PC-9 (cell line): ENCODE data around the gene GPR17. TPM values are rescaled to one million over a fixed set of nuclear protein-coding genes. Genes with fewer than 3 reads are reported as not detected.

Experiments used
- Bru-seq: library from RNA; stranded (reverse); fragments of 400-500 nt; gene quantifications from one replicate; lab custom pipeline; 2021; lab: Mats Ljungman, UMichigan
- BruChase-seq, 2 experiments: library from RNA; stranded (reverse); fragments of 400-500 nt; gene quantifications; one replicate each; lab custom pipeline; 2021; lab: Mats Ljungman, UMichigan
- BruUV-seq: library from RNA; stranded (reverse); fragments of 400-500 nt; replicated peaks from 2 replicates; lab custom pipeline; 2021; lab: Mats Ljungman, UMichigan
- CTCF ChIA-PET: fragments of 300-600 bp; sonication (Branson Sonifier 250); formaldehyde crosslinking; loops from one replicate; lab custom pipeline; 2022; ENCODE audit warnings: antibody characterized with exemption; lab: Charles Lee
- POLR2A ChIA-PET: fragments of 300-600 bp; sonication (Branson Sonifier 250); formaldehyde crosslinking; loops from one replicate; lab custom pipeline; 2022; ENCODE audit warnings: antibody characterized with exemption; ENCODE audit not compliant: unreplicated experiment; lab: Charles Lee
- DNase-seq, 2 experiments: peaks; one replicate each; pipeline versions ENCODE4 v3.0.0 to v3.0.0-alpha.2; 2015 to 2022; ENCODE audit warnings: mixed read lengths in 1 of 2
- H2AFZ ChIP-seq: fragments of 200-600 bp; sonication (generic); 2 replicates; pipeline ENCODE4 v1.8.1; 2017; ENCODE audit warnings: antibody characterized with exemption
- H3F3A ChIP-seq: fragments of 200-600 bp; sonication (generic); 2 replicates; pipeline ENCODE4 v1.8.1; 2017; ENCODE audit warnings: antibody characterized with exemption, mild to moderate bottlenecking, low read depth; ENCODE audit not compliant: insufficient read depth
- H3K27ac ChIP-seq: fragments of 200-600 bp; sonication (generic); 2 replicates; pipeline ENCODE4 v1.6.1; 2016; ENCODE audit warnings: mixed run types
- H3K27me3 ChIP-seq: fragments of 200-600 bp; sonication (generic); 2 replicates; pipeline ENCODE4 v1.6.1; 2016; ENCODE audit warnings: low read depth, mixed run types; ENCODE audit not compliant: insufficient read depth
- H3K36me3 ChIP-seq: fragments of 200-600 bp; sonication (generic); 2 replicates; pipeline ENCODE4 v1.6.1; 2016; ENCODE audit warnings: low read depth, mixed run types
- H3K4me1 ChIP-seq: fragments of 200-600 bp; sonication (generic); replicated peaks from 2 replicates; pipeline ENCODE4 v1.6.1; 2016; ENCODE audit warnings: mixed run types; ENCODE audit not compliant: insufficient read depth
- H3K4me2 ChIP-seq: fragments of 200-600 bp; sonication (generic); 2 replicates; pipeline ENCODE4 v1.6.1; 2017; ENCODE audit warnings: mixed run types
- H3K4me3 ChIP-seq: fragments of 200-600 bp; sonication (generic); 2 replicates; pipeline ENCODE4 v1.6.1; 2016; ENCODE audit warnings: mixed run types
- H3K79me2 ChIP-seq: fragments of 200-600 bp; sonication (generic); 2 replicates; pipeline ENCODE4 v1.6.1; 2017; ENCODE audit warnings: low read depth, mixed run types
- H3K9me2 ChIP-seq: fragments of 200-600 bp; sonication (generic); 2 replicates; pipeline ENCODE4 v1.8.1; 2017; ENCODE audit warnings: mild to moderate bottlenecking; ENCODE audit not compliant: insufficient read depth
- H3K9me3 ChIP-seq: fragments of 200-600 bp; sonication (generic); 2 replicates; pipeline ENCODE4 v1.8.1; 2016; ENCODE audit warnings: low read depth; ENCODE audit not compliant: insufficient read depth
- H4K20me1 ChIP-seq: fragments of 200-600 bp; sonication (generic); 2 replicates; pipeline ENCODE4 v1.8.1; 2017; ENCODE audit not compliant: insufficient read depth
- EZH2 ChIP-seq: fragments of 200-600 bp; sonication (generic); IDR thresholded peaks from 2 replicates; pipeline ENCODE4 v1.8.0; 2017; ENCODE audit warnings: antibody characterized with exemption, low read depth
- intact Hi-C: fragments of 100-400 bp; cut with micrococcal nuclease; formaldehyde crosslinking; loops from one replicate; pipeline ENCODE4 v1.10.0; 2022; ENCODE audit not compliant: unreplicated experiment
- long read RNA-seq: library from polyadenylated mRNA; stranded (forward); transcript quantifications from one replicate; pipeline ENCODE4 v2.0.0, GENCODE V29; 2022
- total RNA-seq: library from RNA; stranded (reverse); gene quantifications from 2 replicates; pipeline ENCODE4 v1.2.3, GENCODE V29; 2021
- TF ChIP-seq, protein P1 (sequence below): fragments of 200-600 bp; sonication (generic); conservative IDR thresholded peaks from 2 replicates; pipeline ENCODE4 v1.6.1; 2017; ENCODE audit warnings: mixed run types, antibody characterized with exemption, mild to moderate bottlenecking, moderate library complexity

Gene GPR17, protein sequence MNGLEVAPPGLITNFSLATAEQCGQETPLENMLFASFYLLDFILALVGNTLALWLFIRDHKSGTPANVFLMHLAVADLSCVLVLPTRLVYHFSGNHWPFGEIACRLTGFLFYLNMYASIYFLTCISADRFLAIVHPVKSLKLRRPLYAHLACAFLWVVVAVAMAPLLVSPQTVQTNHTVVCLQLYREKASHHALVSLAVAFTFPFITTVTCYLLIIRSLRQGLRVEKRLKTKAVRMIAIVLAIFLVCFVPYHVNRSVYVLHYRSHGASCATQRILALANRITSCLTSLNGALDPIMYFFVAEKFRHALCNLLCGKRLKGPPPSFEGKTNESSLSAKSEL
- total RNA-seq, result not detected in 2 replicates
- Bru-seq, nascent RNA, result percentile 9 among the genes with signal in this experiment
- BruChase-seq, experiment 1, labeled RNA remaining after a 2-hour chase, result percentile 14 among the genes with signal in this experiment
- not detected for BruChase-seq, experiment 2, labeled RNA remaining after a 6-hour chase
- long read RNA-seq, partial matches to known transcripts, result 0 of 1 reads
- long read RNA-seq, other reads (novel, unspliced or antisense), result 1 of 1 reads

GRCh38 chr2:127645395-127646291, at the start of gene GPR17:
GPR17 (plus strand) TSS chr2:127646153; CDS start chr2:127650736, 4,583 bp downstream.
- no peaks in the 10 kb centered on the region for H3F3A ChIP-seq
- no peaks in the 10 kb centered on the region for H3K27me3 ChIP-seq
- CTCF ChIA-PET, result no interaction called here
- no peak within 1 kb of the TSS for H3K4me2 ChIP-seq
- no peak within 1 kb of the TSS for H2AFZ ChIP-seq
- no peak within 1 kb of the TSS for H3K4me3 ChIP-seq
- TF ChIP-seq EZH2, result no peak
- TF ChIP-seq, protein P1, sequence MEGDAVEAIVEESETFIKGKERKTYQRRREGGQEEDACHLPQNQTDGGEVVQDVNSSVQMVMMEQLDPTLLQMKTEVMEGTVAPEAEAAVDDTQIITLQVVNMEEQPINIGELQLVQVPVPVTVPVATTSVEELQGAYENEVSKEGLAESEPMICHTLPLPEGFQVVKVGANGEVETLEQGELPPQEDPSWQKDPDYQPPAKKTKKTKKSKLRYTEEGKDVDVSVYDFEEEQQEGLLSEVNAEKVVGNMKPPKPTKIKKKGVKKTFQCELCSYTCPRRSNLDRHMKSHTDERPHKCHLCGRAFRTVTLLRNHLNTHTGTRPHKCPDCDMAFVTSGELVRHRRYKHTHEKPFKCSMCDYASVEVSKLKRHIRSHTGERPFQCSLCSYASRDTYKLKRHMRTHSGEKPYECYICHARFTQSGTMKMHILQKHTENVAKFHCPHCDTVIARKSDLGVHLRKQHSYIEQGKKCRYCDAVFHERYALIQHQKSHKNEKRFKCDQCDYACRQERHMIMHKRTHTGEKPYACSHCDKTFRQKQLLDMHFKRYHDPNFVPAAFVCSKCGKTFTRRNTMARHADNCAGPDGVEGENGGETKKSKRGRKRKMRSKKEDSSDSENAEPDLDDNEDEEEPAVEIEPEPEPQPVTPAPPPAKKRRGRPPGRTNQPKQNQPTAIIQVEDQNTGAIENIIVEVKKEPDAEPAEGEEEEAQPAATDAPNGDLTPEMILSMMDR, result no peak
- no peaks in the 10 kb centered on the region for H3K36me3 ChIP-seq
- H3K9me2 ChIP-seq, result no peaks in the 10 kb centered on the region
- no TSS peak for BruUV-seq
- POLR2A ChIA-PET, result no interaction called here
- no peak within 1 kb of the TSS for H3K27ac ChIP-seq
- intact Hi-C loops, result loop anchor here (5.0 to 10.0 kb wide), 3 partner anchors 138 to 448 kb away; no protein-coding TSS in a partner anchor
- H3K9me3 ChIP-seq, result no peaks in the 10 kb centered on the region
- H3K79me2 ChIP-seq, result no peaks in the 10 kb centered on the region
- H3K4me1 ChIP-seq, result no peaks in the 10 kb centered on the region; the same call in 1 of the 2 replicates
- DNase-seq, result no peak
- H4K20me1 ChIP-seq, result no peaks in the 10 kb centered on the region

GRCh38 chr2:127596311-127597045, 49.5 kb upstream of the GPR17 start:
- intact Hi-C loops, result no loop called here
- TF ChIP-seq, protein P1, result no peak
- TF ChIP-seq EZH2, result no peak
- Histone ChIP-seq H3K27ac (no peak overlapping the region), H3K36me3 (no peaks in the 10 kb centered on the region), H3K4me1 (no peaks in the 10 kb centered on the region), H3K9me2 (no peaks in the 10 kb centered on the region), H3K4me3 (no peak overlapping the region), H4K20me1 (no peaks in the 10 kb centered on the region), H2AFZ (no peak overlapping the region), H3K9me3 (no peaks in the 10 kb centered on the region), H3K79me2 (no peaks in the 10 kb centered on the region), H3F3A (no peaks in the 10 kb centered on the region), H3K27me3 (no peaks in the 10 kb centered on the region; the same call in 1 of the 2 replicates), H3K4me2 (no peak overlapping the region)
- POLR2A ChIA-PET, result no interaction called here
- CTCF ChIA-PET, result no interaction called here
- no peak for DNase-seq
- no TSS peak for BruUV-seq
